ENCODE measurements around the gene ABL2. TPM values are rescaled to one million over a fixed set of nuclear protein-coding genes. Genes with fewer than 3 reads are reported as not detected.

ABL2 gene
- total and polyA plus RNA-seq, 9 of the 15 experiments (the other 6 are each of a cell fraction or from before 2014, with no cell fraction given), result 1.4 to 15.0 (median 8.6) TPM

- TF ChIP-seq ZBTB43 (CRISPR knock-in tag; IDR thresholded peaks at IDR 0.05) (no peak), NCOR1 (IDR thresholded peaks at IDR 0.05) (no peak), NELFE (IDR thresholded peaks at IDR 0.05; ENCODE audit: insufficient read depth, insufficient read length) (no peak), THAP12 (CRISPR knock-in tag; IDR thresholded peaks at IDR 0.05) (no peak), ZNF12 (CRISPR knock-in tag; IDR thresholded peaks at IDR 0.05) (peak; percentile 34), POLR2G (IDR thresholded peaks at IDR 0.05; ENCODE audit: low read depth, low read length) (peak; percentile 95), HIVEP1 (CRISPR knock-in tag; IDR thresholded peaks at IDR 0.05) (no peak), POLR2H (tag; IDR thresholded peaks at IDR 0.05; ENCODE audit: low read depth) (peak; percentile 49), CBX3 (IDR thresholded peaks at IDR 0.05; ENCODE audit: borderline replicate concordance in 1 of 2, low read length in 2 of 2) (peak in 1 of 2 experiments; percentile 41; a peak in 1 of 3 replicates), U2AF1 (optimal IDR thresholded peaks at IDR 0.05; ENCODE audit: low read depth, low read length) (peak; percentile 91), TEAD4 (IDR thresholded peaks at IDR 0.05; ENCODE audit: low read length) (no peak), TEAD4 (CRISPR knock-in tag; IDR thresholded peaks at IDR 0.05; ENCODE audit: borderline replicate concordance) (peak; percentile 67; the same call in 1 of the 2 replicates), ARID3A (IDR thresholded peaks at IDR 0.05; ENCODE audit: borderline replicate concordance, low read depth, low read length) (no peak), PCBP2 (IDR thresholded peaks at IDR 0.05; ENCODE audit: low read depth, low read length, poor library complexity, severe bottlenecking) (no peak), TCF7L2 (IDR thresholded peaks at IDR 0.05; ENCODE audit: low read depth, low read length) (no peak), ZNF830 (CRISPR knock-in tag; IDR thresholded peaks at IDR 0.05) (0 out of 2 replicates have a peak, but pooled peaks have one; percentile 53), EP300 (IDR thresholded peaks at IDR 0.05; ENCODE audit: low read length) (no peak), ESRRB (CRISPR knock-in tag; IDR thresholded peaks at IDR 0.05; ENCODE audit: borderline replicate concordance) (no peak), SNAPC5 (CRISPR knock-in tag; IDR thresholded peaks at IDR 0.05) (no peak), HDAC1 (IDR thresholded peaks at IDR 0.05) (peak in 1 of 2 experiments; percentile 55; a peak in 2 of 4 replicates), GTF2E2 (tag; IDR thresholded peaks at IDR 0.05) (peak; percentile 87), CREB1 (IDR thresholded peaks at IDR 0.05) (no peak), CREB1 (CRISPR knock-in tag; IDR thresholded peaks at IDR 0.05) (peak; percentile 43; the same call in 1 of the 2 replicates)
Observed at GRCh38 chr1:179081687-179082332, 147.7 kb downstream of the ABL2 start, which contains the start of gene TOR3A (continued).
